GM21723 (cell line): ENCODE results near the gene XIRP2.

Experiments
- ATAC-seq: cut with Tn5 transposase; IDR thresholded peaks from one replicate; pipeline ENCODE4 v1.9.1; 2021; ENCODE audit warnings: mild to moderate bottlenecking, moderate library complexity; ENCODE audit not compliant: unreplicated experiment

XIRP2 gene

GRCh38 chr2:166926657-166927056 lies 38.4 kb downstream of the XIRP2 start:
- ATAC-seq: no peak

GRCh38 chr2:166932032-166932431 lies 43.8 kb downstream of the XIRP2 start:
- ATAC-seq: no peak

- no peak for ATAC-seq
These were observed 46.5 kb downstream of the XIRP2 start for GRCh38 chr2:166934817-166935216.

- no peak for ATAC-seq
These were observed 54.1 kb downstream of the XIRP2 start for GRCh38 chr2:166942377-166942776.

GRCh38 chr2:166944909-166945308 lies 56.6 kb downstream of the XIRP2 start:
- no peak for ATAC-seq

- no peak for ATAC-seq
These were observed 69.4 kb downstream of the XIRP2 start for GRCh38 chr2:166957686-166958085.

- ATAC-seq: no peak
These were observed 70.8 kb downstream of the XIRP2 start for GRCh38 chr2:166958986-166959481.

GRCh38 chr2:166959556-166959955 lies 71.3 kb downstream of the XIRP2 start:
- ATAC-seq: no peak

GRCh38 chr2:166960702-166961270 lies 72.5 kb downstream of the XIRP2 start:
- ATAC-seq: no peak

- no peak for ATAC-seq
These were observed 73.7 kb downstream of the XIRP2 start for GRCh38 chr2:166961933-166962332.

GRCh38 chr2:166969486-166969885 lies 81.2 kb downstream of the XIRP2 start:
- ATAC-seq: no peak

- no peak for ATAC-seq
These were observed 83.7 kb downstream of the XIRP2 start for GRCh38 chr2:166972002-166972401.

- no peak for ATAC-seq
These were observed 84.1 kb downstream of the XIRP2 start for GRCh38 chr2:166972418-166972817.

- no peak for ATAC-seq
These were observed 95.9 kb downstream of the XIRP2 start for GRCh38 chr2:166984188-166984587.

- no peak for ATAC-seq
These were observed 96.5 kb downstream of the XIRP2 start for GRCh38 chr2:166984797-166985196.

GRCh38 chr2:166994588-166995336 lies 106.5 kb downstream of the XIRP2 start:
- ATAC-seq: no peak

- no peak for ATAC-seq
These were observed 108.2 kb downstream of the XIRP2 start for GRCh38 chr2:166996465-166996864.

- no peak for ATAC-seq
These were observed 112.9 kb downstream of the XIRP2 start for GRCh38 chr2:167001165-167001564.

- ATAC-seq: no peak
These were observed 116.8 kb downstream of the XIRP2 start for GRCh38 chr2:167005096-167005495.

- no peak for ATAC-seq
These were observed 124.9 kb downstream of the XIRP2 start for GRCh38 chr2:167013227-167013626.

- ATAC-seq: no peak
These were observed 127.5 kb downstream of the XIRP2 start for GRCh38 chr2:167015806-167016205.

- ATAC-seq: no peak
These were observed 128.7 kb downstream of the XIRP2 start for GRCh38 chr2:167017021-167017420.

- ATAC-seq: no peak
These were observed 130.3 kb downstream of the XIRP2 start for GRCh38 chr2:167018590-167018989.
